Measurements from ENCODE around the gene IL11. TPM values are rescaled to one million over a fixed set of nuclear protein-coding genes. Genes with fewer than 3 reads are reported as not detected.

IL11 gene
- total and polyA plus RNA-seq, 2 of the 8 experiments (the other 6 are each of a cell fraction or from before 2014, with no cell fraction given): 1.7 to 2.8 TPM

- DNase-seq (ENCODE audit: low read depth in 1 of 2, low spot score in 2 of 2) (no peak), FAIRE-seq (no peak)
- peak overlapping the region; percentile 92; the same call in 1 of the 2 replicates for H2BK20ac ChIP-seq (ENCODE audit: low read length)
- WGBS, 2 experiments (ENCODE audit: extremely low coverage in 1 of 2, insufficient coverage in 1 of 2, insufficient read length in 1 of 2, insufficient replicate concordance in 2 of 2, low coverage in 1 of 2, low lambda C conversion rate in 2 of 2, missing lambda C conversion rate in 1 of 2): 74% methylated on average over 9 of the region's 9 CpGs; no CpG with 5 or more reads in 1 of the 2 experiments
- peaks cover 21 to 23% of the 10 kb centered on the region in 2 experiments for H4K20me1 ChIP-seq (replicated peaks in 1 of 2; ENCODE audit: control insufficient read depth in 1 of 2, insufficient read depth in 2 of 2, low read length in 2 of 2)
- peak overlapping the region; percentile 99 for H3K18ac ChIP-seq (ENCODE audit: extremely low read depth, low read length)
- peak overlapping the region; percentile 100 for H4K91ac ChIP-seq (replicated peaks; ENCODE audit: insufficient read length, low read length)
- H2AK5ac ChIP-seq (ENCODE audit: low read depth, low read length): peak overlapping the region; percentile 95
- TF ChIP-seq CREB1 (IDR thresholded peaks at IDR 0.05): no peak
- TF ChIP-seq TAF1 (IDR thresholded peaks at IDR 0.05; ENCODE audit: low read depth, low read length): no peak
- peak; percentile 60; the same call in 1 of the 2 replicates for TF ChIP-seq KDM1A (IDR thresholded peaks at IDR 0.05; ENCODE audit: borderline replicate concordance, low read length)
- TF ChIP-seq KDM4A (IDR thresholded peaks at IDR 0.05; ENCODE audit: low read depth, low read length, severe bottlenecking): peak; percentile 13
- H3K4me2 ChIP-seq (ENCODE audit: insufficient read depth in 1 of 2, low read depth in 2 of 2, low read length in 2 of 2): peak overlapping the region; percentile 52 to 99
- POLR2A ChIA-PET (ENCODE audit: partially characterized antibody): interaction anchor here (0.7 to 34.6 kb wide), 12 partner anchors 10 to 517 kb away, joined by 3 to 874 read pairs (median 4); partner anchors contain the start of genes HSPBP1, RPL28, TMEM238 and UBE2S
- peaks cover 15% of the 10 kb centered on the region for H3K79me1 ChIP-seq (ENCODE audit: low read depth, low read length)
- peak overlapping the region; percentile 97; the same call in 1 of the 2 replicates for H4K8ac ChIP-seq (ENCODE audit: extremely low read depth, insufficient read depth, low read length)
- no peaks in the 10 kb centered on the region; a peak in 1 of 4 replicates for H3K9me3 ChIP-seq (ENCODE audit: insufficient read depth in 2 of 2, low read depth in 1 of 2, low read length in 1 of 2)
- peaks cover 12 to 29% of the 10 kb centered on the region in 2 experiments for H3K79me2 ChIP-seq (ENCODE audit: control insufficient read depth in 1 of 2, insufficient read depth in 2 of 2, low read length in 2 of 2)
- H3K14ac ChIP-seq (ENCODE audit: insufficient read length): no peak overlapping the region
- H2BK15ac ChIP-seq (ENCODE audit: low read length): peak overlapping the region; percentile 98
- peak overlapping the region; percentile 98 for H4K5ac ChIP-seq (ENCODE audit: insufficient read length, low read depth, low read length)
- peak overlapping the region; percentile 13 for H3K56ac ChIP-seq (replicated peaks; ENCODE audit: insufficient read length, low read depth, low read length)
- no peak overlapping the region for H3K23ac ChIP-seq (ENCODE audit: insufficient read length)
- peaks cover 13% of the 10 kb centered on the region for H3K23me2 ChIP-seq (ENCODE audit: low read depth, low read length)
- H2BK120ac ChIP-seq (replicated peaks; ENCODE audit: low read depth, low read length): peak overlapping the region; percentile 93
- H2BK12ac ChIP-seq (ENCODE audit: low read depth, low read length): peak overlapping the region; percentile 64
- peak overlapping the region in 3 of 4 experiments; percentile 57 to 86 (median 72); a peak in 6 of 7 replicates for H3K9ac ChIP-seq (replicated peaks in 1 of 4; ENCODE audit: extremely low read depth in 1 of 4, low read depth in 3 of 4, low read length in 3 of 4)
- H3K4me3 ChIP-seq (ENCODE audit: extremely low read depth in 1 of 4, insufficient read depth in 2 of 4, low read depth in 3 of 4, low read length in 4 of 4): peak overlapping the region in 3 of 4 experiments; percentile 23 to 40 (median 27); a peak in 4 of 8 replicates
- H2BK5ac ChIP-seq (ENCODE audit: low read depth, low read length): peak overlapping the region; percentile 97
- H3K4ac ChIP-seq (replicated peaks; ENCODE audit: insufficient read length, low read depth, low read length): peak overlapping the region; percentile 94
- peak overlapping the region; percentile 75; the same call in 1 of the 2 replicates for H2AFZ ChIP-seq (ENCODE audit: low read length)
- peaks cover 12 to 32% (median 23%) of the 10 kb centered on the region in 4 experiments for H3K36me3 ChIP-seq (ENCODE audit: control insufficient read depth in 2 of 4, insufficient read depth in 4 of 4, low read length in 3 of 4)
- peaks cover 0 to 4% (median 1%) of the 10 kb centered on the region in 4 experiments; a peak in 2 of 7 replicates for H3K27me3 ChIP-seq (replicated peaks in 1 of 4; ENCODE audit: control insufficient read depth in 3 of 4, extremely low read depth in 1 of 4, insufficient read depth in 3 of 4, low read length in 3 of 4)
- H3K27ac ChIP-seq (ENCODE audit: low read depth, low read length): peak overlapping the region; percentile 86
- CTCF ChIA-PET (ENCODE audit: partially characterized antibody): interaction anchor here (0.6 to 2.1 kb wide), 4 partner anchors 10 to 95 kb away, joined by 3 to 7 read pairs (median 6); no protein-coding TSS in a partner anchor
- H3K4me1 ChIP-seq (replicated peaks in 1 of 4; ENCODE audit: control insufficient read depth in 3 of 4, insufficient read depth in 4 of 4, low read length in 3 of 4): peaks cover 0 to 20% (median 13%) of the 10 kb centered on the region in 4 experiments; a peak in 6 of 7 replicates
Measured at GRCh38 chr19:55408533-55408872, 38.2 kb upstream of the IL11 start.
